Measurements from ENCODE around the gene ZG16.
A peak's percentile ranks its signal among the peaks of the same experiment; 100 is the strongest.

- no peak for TF ChIP-seq EZH2 (IDR thresholded peaks at IDR 0.05; ENCODE audit: borderline replicate concordance, low read length)
- TF ChIP-seq, protein P1, sequence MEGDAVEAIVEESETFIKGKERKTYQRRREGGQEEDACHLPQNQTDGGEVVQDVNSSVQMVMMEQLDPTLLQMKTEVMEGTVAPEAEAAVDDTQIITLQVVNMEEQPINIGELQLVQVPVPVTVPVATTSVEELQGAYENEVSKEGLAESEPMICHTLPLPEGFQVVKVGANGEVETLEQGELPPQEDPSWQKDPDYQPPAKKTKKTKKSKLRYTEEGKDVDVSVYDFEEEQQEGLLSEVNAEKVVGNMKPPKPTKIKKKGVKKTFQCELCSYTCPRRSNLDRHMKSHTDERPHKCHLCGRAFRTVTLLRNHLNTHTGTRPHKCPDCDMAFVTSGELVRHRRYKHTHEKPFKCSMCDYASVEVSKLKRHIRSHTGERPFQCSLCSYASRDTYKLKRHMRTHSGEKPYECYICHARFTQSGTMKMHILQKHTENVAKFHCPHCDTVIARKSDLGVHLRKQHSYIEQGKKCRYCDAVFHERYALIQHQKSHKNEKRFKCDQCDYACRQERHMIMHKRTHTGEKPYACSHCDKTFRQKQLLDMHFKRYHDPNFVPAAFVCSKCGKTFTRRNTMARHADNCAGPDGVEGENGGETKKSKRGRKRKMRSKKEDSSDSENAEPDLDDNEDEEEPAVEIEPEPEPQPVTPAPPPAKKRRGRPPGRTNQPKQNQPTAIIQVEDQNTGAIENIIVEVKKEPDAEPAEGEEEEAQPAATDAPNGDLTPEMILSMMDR (conservative IDR thresholded peaks at IDR 0.05 in 1 of 2, IDR thresholded peaks at IDR 0.05 in 1 of 2; ENCODE audit: extremely low read depth in 1 of 2, insufficient read depth in 1 of 2, low read depth in 1 of 2, low read length in 2 of 2): peak; percentile 6 to 28
Observed at GRCh38 chr16:29816694-29817441, 38.8 kb downstream of the ZG16 start.

Data from mammary epithelial cell (primary cell).